SH-SY5Y (cell line): Measurements from ENCODE around the gene ZFR2.

ENCODE experiments used
- GATA2 ChIP-seq: IDR thresholded peaks from 2 replicates; pipeline ENCODE4 v1.6.1; 2011; ENCODE audit warnings: mild to moderate bottlenecking, low read depth, low read length
- GATA3 ChIP-seq: IDR thresholded peaks from 2 replicates; pipeline ENCODE4 v1.6.1; 2011; ENCODE audit warnings: low read depth, mild to moderate bottlenecking, low read length, moderate library complexity

DNA sequence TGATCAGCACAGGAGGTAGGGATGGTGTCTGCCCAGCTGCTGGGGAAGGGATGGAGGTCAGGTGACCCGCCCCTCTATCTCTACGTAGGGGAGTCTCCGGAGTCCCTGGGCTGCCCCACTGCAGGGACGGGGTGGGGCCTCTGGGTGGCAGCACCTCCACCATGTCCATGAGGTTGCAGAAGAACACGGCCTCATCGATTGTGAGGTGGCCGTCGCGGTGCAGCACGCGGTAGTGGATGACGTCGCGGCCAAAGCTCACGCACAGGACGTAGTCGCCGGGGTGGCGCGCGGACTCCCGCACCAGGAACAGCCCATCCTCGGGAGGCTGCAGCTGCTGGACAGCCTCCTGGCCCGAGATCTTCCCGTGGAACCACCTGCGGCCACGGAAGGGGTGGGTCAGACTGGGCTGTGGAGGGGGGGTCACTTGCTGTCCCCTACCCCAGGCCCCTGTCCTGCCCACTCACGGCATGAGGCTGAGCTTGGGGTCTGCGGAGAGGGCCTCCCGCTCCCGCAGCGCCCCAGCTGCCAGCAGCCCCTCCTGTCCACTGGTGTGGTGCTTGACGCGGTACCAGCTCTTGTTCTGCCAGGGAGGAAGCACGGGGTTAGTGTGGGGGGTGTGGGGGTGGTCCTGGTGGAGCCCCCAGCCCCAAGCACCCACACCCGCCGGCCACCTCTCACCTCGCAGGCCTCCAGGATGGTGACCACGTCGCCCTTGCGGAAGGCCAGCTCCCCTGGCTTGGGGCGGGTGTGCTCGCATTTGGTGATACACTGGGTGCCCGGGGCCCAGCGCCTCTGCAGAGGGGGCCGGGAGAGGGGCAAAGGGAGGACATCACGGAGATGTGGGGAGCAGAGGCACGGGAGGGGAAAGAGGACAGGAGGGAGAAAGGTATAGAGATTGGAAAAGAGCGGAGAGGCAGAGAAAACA is 84.9 kb downstream of the ZFR2 start:
- no peak for TF ChIP-seq GATA3
- TF ChIP-seq GATA2: no peak
